HEK293T (cell line): ENCODE data around the gene MYBPHL.

Source experiments
- FOXA1 ChIP-seq: fragments of 450-650 bp; IDR thresholded peaks from 2 replicates; pipeline ENCODE4 v1.6.1; 2016; ENCODE audit warnings: mild to moderate bottlenecking
- NFRKB ChIP-seq: fragments of 450-650 bp; IDR thresholded peaks from 2 replicates; pipeline ENCODE4 v1.6.1; 2016; ENCODE audit warnings: mild to moderate bottlenecking, moderate library complexity

- TF ChIP-seq NFRKB (no peak), FOXA1 (no peak)
Measured at GRCh38 chr1:109263597-109264378, 43.0 kb downstream of the MYBPHL start.
